NK-92 treated with Interleukin-12 subunit alpha and Interleukin-12 subunit beta, amount 100 ng/mL, for 24 hours (cell line): Measurements from ENCODE around the gene WNT3A.

Experiments used
- DNase-seq: peaks from one replicate; lab custom pipeline; 2025; lab: John Stamatoyannopoulos, UW

WNT3A gene

DNA sequence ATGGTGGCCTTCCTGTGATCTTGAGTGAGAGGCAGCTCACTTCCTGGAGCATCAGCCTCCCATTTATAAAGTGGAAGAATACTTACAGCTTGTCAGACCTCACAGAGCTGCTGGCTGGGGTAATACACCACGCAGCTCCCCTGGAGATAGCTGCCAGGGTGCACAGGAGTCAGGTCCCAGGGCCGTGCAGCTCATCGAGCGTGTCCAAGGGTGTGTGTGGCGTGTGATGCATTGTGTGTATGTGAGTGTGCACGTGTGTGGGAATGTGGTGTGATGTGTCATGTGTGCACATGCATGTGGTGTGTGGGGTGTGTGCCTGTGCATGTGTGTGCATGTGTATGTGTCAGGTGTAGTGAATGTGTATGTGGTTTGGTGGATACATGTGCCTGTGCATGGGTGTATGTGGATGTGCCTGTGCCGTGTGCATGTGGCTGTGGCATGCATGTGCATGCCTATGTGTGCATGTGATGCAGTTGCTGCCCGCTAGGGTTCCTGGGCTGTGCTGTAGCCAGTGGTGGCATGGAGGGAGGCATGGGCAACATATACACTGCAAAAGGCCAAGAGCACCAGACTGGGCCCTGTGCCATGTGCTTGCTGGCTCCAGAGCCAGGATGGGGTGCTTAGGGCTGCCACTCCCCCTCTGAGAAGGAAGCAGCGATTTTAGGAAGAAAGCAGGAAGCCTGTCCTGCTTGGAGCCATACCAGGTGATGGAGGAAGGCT is 24.6 kb downstream of the WNT3A start:
- DNase-seq: no peak

DNA sequence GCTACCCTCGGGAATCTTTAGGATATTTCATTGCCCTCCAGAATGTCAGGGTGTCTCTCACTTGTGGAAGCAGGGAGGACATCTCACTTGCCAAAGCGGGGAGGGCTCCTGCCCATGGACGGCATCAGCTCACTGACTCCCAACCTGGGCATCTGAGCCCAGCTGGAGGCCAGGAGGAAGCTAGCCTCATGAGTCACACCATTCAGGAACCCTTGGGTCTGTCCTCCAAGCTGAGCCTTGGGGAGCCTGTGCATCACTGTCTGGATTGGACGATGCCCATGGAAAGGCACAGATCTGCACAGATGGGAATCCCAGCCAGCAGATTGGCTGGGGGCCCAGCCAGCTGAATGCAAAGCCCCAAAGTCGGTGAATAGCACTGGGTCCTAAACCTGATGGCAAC is 25.2 kb downstream of the WNT3A start:
- DNase-seq: no peak

DNA sequence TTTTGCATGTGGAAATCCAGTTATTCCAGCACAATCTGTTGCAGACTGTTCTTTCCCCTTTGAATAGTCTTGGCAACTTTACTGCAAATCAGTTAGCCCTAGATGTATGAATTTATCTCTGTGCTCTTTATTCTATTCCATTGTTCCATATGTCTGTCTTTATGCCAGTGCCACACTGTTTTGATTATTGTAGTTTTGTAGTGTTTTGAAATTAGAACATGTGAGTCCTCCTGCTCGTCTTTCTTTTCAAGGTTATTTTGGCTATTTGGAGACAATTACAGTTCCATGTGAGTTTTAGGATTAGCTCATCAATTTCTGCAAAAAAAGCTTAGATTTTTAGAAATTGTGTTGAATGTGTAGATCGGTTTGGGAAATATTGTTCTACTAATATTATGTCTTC is 26.6 kb downstream of the WNT3A start:
- no peak for DNase-seq

DNA sequence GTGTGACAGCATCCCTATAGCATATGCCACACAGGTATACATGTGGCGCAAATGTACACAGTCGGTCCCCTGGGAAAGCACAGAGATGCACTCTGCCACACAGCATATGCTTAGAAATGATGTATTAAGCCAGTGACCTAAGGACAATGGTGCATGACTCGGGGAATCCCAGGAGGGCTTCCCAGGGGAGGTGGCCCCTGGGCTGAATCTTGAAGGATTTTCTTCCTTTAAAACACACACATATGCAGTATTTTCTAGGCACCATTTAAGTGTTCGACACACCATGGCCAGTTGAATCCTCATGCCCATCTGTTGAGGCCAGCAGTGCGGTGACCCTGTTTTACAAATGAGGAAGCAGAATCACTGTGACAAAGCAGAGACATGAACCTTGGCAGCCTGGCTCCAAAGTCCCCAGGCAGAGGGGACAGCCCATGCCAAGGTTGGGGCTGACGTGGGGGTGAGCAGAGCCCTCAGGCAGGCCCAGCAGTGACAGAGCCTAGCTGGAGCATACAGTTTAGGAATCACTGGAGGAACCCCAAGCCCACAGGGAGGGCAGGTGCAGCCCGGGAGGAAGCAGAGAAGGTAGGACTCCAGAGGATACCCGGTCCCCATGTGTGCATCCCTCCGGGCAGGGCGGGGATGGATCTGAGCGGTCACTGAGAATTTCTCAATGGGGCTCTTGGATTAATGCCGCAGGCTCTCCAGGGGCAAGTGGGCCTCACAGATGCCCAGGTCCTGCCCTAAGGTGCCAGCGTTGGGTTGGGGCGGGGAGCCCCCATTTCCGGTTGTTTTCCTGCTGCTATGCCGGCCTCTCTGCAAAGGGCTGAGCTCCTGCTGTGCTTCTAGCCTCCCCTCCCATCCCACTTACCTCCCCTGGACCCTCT is 28.4 kb downstream of the WNT3A start:
- no peak for DNase-seq

DNA sequence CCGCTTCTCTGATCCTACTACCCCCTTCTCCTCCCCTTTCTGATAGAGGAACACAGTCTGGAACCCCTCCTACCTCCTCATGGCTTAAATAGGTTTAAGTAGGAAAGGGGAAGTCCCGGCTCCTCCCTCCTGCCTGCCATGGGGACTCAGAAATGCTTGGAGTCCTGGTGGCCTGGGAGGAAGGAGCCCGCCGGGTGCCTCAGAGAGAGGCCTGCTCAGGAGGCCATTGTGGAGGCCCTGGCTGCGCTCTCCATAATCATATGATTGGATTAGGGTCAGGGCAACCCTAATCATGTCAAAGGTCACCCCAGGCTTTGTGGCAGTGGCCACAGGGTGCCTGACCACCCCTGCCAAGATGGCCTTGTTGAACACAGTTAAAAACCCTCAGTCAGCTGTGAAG is 29.0 kb downstream of the WNT3A start:
- DNase-seq: no peak

DNA sequence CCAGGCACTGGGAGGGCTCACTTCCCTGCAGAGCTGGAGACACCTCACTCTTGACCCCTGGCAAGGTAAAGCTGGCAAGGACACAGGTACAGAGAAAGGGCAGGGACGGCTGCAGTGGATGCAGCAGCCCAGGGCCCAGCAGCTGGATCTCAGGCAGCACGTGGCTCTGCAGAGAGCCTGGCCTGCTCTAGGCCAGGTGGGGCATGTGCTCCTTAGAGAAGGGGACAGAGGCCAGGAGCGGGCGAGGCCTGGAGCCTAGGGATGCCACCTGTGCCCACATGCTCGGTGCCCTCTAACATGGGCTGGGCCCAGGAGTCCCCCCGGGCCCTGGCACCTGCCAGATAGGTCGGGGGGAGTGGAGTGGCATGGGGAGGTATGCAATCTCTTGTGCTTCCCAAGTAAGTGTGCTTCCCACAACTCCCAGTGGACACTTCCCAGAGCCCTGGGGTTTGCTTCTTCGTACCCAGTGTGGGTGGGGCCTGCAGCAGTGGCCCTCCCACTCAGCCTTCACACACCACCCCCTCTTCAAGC is 30.0 kb downstream of the WNT3A start:
- DNase-seq: no peak

DNA sequence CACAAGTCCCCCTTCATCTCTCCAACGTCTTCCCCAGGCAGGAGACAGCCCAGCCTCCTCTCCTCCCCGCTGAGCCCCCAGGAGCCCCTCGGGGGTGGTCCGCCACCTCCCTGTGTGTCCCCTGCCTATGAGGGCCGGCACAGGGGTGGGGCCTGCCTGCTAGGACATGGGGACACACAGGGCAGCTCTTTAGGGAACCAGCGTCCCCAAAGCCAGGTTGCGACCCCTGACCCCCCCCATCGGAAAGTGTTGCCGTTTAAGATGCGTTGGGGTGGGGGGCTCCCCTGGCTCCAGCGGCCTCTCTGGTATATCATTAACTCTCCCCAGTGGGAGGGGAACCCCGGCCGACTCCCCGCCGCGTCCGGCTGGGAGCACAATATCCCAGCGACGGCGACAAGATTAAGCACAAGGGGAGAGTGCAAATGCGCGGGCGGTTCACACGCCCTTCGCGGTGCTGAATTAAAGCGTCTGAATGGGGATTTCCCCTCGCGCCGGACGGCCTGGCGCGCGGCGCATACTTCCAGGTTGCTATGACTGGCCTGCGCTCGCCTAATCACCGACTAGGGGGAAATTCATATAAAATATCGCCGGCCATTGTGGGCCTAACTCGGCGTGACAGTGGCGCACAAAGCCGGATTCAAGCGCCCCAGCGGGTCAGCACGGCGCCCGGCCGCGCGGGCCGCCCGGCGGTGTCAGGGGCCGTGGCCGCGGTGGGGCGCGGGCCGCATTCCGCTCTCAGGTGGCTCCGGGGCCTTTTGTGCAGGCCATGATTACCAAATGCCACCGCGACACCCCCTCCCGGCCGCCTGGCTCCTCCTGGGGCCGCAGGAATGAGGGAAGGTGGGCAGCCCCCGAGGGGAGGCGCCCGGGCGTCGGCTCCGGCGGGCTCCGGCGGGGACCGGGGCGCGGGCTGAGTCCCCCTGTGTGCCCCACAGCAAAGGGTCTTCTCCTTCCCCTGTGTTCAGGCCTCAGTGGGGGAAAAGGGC is 30.9 kb downstream of the WNT3A start:
- DNase-seq: no peak

DNA sequence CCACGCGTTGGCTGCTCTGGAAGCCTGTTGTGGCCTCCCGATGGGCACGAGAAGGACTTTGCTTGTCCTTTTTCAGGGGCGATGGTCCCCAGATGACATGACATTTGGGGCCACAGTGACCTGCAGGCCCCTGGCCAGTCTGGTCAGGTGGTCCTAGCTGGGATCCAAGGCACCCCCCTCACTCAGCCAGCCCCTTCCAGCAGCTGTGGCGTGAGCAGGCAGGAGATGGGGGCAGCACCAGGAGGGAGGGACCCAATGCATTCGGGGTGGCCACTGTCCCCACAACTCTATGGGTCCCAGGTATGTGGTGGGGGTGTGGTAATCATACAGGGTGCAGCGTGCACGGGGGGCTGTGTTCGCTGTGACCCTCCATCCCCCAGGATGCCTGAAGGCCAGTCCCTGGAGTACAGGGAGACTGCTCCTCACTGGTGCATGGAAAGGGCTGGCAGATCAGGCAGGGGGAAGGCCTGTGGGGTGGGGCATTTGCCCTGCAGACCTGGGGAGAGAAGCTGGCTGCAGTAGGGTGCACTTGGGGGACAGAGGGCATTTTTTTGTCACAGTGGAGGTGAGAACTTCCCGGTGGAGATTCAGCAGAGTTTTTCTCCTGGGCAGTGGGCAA is 31.7 kb downstream of the WNT3A start:
- no peak for DNase-seq

DNA sequence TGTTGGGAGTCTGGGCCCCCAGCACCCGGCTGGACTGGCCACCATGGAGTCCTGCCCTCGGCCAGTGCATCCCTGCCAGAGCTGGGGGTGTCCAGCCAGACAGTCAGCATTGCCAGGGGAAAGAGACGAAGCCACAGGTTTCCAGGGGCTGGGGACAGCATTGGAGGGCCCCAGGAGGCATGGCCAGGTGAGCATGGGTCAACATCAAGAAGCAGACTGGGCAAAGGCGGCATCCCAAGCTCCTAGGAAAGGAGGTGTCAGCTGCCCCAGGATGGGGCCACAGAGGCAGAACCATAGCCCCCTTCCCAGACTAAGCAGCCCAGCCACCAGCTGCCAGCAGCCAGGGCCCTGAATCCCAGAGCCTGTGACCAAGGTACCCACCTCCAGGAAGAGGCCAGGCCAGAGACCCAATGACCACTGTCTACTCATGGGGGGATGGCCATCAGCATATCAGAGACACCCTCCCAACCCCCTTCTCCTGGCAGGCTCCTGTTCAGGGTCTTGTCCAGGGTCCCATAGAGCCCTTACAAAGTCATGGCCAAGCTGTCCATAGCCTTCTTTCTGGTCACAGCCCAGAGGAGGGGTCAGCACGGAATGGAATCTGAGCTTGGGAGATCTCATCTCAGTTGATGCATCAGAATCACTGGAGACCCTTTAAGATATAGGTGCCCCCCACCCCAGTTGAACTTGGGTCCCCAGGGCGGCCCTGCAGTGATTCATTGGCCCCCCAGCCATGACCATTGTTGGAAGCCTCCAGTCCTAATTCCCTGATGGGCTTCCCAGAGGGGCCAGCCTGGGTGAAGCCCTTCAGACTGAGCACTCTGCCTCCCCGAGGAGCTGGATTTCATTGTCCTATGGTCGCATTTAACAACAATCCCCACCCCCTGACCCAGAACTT is 32.5 kb downstream of the WNT3A start:
- DNase-seq: no peak

DNA sequence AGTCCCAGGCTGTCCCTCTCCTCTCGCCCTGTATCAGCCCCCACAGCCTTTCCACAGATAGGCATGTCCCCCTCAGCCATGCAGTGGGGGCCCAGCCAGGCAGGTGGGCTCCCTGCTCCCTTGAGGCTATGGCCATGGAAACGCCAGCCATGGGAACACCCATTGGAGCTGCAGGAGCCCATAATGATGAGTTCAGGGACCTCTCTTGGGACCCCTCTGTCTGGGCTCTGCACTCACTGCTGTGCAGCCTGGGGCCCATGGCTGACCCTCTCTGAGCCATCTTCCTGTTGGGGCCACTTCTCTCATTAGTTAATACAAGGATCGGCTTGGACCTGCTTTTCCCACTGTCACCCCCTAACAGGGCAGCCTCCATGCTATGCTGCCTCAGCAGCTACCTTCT is 33.2 kb downstream of the WNT3A start:
- DNase-seq: no peak

DNA sequence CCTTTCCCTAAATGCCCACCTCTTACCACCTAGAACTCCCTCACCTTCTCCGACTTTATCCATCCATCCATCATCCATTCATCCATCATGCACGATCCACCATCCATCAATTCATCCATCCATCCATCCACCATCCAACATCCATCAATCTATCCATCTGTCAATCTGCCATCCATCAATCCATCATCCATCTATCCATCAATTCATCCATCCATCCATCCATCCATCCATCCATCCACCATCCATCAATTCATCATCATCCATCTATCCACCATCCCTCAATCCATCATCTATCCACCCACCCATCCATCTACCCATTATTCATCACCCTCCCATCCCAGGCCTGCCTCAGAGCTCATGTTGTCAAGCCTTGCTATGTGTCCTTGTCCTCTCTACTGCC is 34.5 kb downstream of the WNT3A start:
- no peak for DNase-seq

DNA sequence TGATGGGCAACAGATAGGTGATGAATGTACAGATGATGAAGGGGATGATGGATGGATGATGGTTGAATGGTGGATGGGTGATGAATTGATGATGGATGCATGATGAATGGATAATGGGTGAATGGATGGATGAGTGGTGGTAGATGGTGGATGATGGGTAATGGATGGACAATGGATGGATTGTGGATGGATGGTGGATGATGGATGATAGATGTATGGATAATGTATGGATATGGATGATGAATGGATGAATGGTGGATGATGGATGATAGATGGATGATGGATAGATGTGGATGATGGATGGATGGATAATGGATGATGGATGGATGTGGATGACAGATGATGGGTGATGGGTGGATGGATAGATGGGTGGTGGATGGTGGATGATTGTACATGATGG is 35.7 kb downstream of the WNT3A start:
- no peak for DNase-seq

DNA sequence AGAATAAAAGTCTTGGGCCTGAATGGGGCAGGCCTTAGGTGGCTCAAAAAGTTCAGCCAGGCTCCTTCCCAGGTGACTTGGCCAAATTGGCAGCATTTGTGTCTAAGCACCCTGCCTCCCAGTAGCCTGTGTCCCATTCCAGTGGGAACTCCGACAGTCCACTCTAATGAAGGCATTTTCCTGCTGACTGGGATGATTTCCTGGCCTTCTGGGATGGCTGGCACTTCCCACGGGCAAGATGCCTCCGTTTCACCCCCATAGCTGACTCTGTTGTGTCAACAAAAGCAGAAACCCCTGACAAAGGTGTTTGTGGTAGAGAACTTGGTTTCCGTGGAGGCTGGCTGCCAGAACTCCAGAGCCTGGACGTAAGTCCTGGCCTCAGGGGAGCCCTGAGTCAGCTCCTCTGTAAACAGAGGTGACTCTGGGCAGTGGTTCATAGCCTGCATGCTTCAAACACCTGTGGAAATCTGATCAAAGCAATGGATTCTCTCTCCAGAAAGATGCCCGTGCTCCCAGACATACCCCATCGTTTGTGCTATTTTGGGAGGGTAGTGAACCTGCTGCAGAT is 36.6 kb downstream of the WNT3A start:
- DNase-seq: no peak

DNA sequence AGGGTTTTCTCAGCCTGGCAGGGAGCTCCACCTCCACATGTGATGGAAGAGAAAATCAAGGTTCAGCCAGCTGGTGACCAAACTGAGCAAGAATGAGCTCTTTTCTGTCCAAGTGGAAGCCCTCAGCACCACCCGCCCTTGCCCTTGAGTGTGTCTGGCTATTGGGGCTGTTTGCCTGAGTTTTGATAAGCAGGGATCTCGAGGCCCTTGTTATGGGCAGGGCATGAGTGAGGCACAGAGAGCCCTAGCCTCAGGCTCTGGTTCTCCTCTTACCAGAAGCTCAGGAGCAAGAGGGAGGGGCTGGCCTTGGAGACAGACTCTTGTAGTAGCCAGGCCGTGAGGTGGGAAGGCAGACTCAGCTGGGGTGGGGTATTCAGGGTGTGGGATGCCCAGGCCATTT is 38.2 kb downstream of the WNT3A start:
- DNase-seq: no peak

DNA sequence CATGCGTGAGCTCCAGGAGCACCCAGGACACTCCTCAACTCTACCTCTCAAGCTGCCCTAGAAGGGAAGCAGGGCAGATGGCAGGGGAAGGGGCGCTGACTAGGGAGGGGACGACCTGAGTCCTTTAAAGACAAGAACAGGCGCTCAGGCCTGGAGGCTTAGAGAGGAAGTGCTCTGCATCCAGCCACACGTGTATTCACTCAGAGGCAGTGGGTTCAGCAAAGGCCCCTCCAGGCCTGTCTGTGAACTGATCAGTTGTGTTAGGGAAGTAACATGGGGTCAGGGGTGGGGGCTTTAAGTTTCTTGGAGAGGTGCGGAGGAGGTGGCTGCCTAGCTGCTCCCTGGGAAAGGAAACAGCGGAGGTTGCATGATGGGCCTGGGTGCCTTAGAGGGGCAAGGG is 38.6 kb downstream of the WNT3A start:
- no peak for DNase-seq

DNA sequence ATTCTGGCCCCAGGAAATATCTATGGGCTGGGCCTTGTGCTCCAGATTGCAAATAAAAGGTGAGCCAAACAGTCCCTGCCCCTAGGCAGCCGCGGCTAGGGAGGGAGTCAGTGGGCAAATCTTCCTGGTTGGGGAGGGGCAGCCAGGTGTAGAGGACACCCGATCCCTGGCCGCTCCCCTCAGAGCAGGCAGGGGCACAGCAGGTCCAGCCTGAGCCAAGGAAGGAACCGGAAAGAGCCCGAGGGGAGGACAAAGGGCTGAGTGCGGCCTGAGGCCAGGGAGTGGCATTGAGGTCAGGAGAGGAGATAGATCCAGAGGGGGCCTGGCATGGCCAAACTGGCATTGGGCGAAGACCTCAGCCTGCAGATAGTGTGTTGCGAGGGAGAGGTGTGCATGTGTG is 39.1 kb downstream of the WNT3A start:
- DNase-seq: no peak

DNA sequence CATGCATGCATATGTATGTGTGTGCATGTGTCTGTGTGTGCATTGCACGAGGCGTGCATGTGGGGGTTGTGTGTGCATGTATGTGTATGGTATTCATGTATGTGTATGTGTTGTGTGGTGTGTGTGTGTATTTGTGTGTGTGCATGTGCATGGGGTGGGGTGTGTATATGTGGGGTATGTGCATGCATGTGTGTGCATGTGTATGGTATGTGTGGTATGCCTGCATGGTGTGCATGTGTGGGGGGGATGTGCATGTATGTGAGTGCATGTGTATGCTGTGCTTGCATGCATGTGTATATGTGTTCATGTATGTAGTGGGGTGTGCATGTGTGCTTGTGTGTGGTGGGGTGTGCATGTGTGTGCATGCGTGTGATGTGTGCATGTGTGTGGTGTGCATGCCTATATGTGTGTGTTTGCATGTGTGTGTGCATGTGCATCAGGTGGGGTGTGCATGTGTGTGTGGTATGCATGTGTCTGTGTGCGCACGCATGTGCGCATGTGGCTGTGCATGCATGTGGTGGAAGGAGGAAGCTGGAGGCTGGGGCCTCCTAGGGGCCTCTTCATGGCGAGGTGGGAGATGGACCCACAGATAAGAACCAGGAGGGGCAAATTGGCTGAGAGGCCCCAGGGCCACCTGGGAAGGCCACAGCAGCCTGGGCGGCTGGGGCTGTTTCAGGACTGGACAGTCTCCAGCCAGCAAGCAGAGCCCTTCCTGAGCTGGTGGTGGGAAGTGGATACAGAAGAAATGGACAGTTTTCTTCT is 39.8 kb downstream of the WNT3A start:
- DNase-seq: no peak

DNA sequence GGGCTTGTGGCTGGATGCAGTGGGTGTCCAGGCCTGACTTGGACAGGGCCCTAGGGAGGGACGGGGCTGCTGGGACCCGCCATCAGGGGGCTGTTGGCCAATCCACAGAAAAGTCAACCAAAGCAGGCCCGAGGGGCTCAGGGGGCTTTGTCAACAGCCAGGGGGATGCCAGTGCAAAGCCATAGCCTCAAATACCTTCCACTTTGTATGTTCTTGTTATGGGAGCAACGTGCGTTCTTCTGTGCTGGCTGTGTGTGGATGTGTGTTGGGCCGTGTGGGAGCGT is 40.3 kb downstream of the WNT3A start:
- no peak for DNase-seq

DNA sequence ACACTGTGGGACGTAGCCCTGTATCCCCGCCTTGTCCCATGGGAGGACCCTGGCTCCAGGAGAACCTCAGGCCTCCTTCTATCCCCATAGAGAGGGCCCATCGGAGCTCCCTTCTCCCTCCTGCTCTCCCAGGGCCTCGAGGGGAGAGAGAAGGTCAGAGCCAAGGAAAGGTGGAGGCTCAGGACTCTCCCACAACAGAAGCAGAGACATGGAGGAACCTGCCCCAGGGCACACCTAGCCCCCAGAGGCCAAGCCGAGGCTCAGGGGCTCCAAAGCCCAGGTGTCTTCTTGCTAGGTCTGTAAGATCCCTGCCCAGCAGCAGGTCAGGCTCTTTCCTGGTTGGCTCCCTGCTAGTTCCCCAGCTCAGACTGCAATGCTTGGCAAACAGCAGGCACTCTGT is 41.3 kb downstream of the WNT3A start:
- no peak for DNase-seq
